Measurements from ENCODE around the gene PDPK1.
"Not testable (repeated sequence)": the region's sequence is repeated elsewhere in the genome, so short reads cannot be mapped to it uniquely, and the experiment has no call there.

The PDPK1 gene

DNA sequence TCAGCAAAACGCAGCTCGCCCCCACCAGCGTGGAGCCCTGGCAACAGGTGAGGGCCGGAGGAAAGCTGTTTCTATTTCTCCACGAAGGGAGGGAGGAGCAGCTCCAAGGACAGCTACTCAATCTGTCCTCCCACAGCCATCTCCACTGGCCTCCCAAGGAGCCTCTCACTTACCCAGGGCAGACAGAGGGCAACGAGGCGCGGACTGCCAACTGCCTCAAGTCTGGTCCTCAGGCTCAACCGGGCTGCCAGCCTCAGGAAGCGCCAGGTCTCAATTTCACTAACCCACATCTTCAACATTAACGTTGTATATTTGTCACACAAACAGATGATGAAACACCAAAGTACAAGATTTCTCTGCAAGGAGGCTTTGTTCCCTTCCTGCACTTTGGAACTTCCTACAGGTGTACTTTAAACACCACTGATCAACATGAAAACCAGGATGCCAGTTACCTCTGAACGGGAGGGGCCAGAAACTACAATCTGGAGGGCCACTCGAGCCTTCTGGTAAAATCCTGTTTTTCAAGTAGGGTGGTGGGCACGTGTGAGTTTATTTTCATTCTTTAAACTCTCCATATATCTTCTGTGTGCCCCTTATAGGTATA is 113.5 kb downstream of the PDPK1 start:
- H3K4me1 ChIP-seq (ENCODE audit: control insufficient read depth, low read depth, low read length); H3K27ac ChIP-seq (ENCODE audit: low read length); H3K27me3 ChIP-seq (ENCODE audit: control insufficient read depth, insufficient read depth, low read length); H3K4me3 ChIP-seq (ENCODE audit: low read length); H3K9me3 ChIP-seq (ENCODE audit: control insufficient read depth, low read depth, low read length); H3K36me3 ChIP-seq (ENCODE audit: control insufficient read depth, low read depth, low read length); H3K9ac ChIP-seq (ENCODE audit: low read length): not testable (repeated sequence)

Data from iPS-18a (cell line).